ENCODE results near the gene OTX1. TPM values are rescaled to one million over a fixed set of nuclear protein-coding genes. Genes with fewer than 3 reads are reported as not detected.

OTX1 gene
- total RNA-seq, result 2.7 and 4.3 TPM in 2 replicates

GRCh38 chr2:63050334-63051041 lies at the start of gene OTX1:
TSS of gene OTX1 (plus strand) at chr2:63050830. CDS start at chr2:63052991, 2,161 bp downstream.

